SJSA1 (cell line): ENCODE measurements around the gene LOC128125822. TPM values are rescaled to one million over a fixed set of nuclear protein-coding genes. Genes with fewer than 3 reads are reported as not detected.

Experiments
- DNase-seq, 2 experiments: peaks; one replicate each; pipeline ENCODE4 v3.0.0-alpha.2; 2015 to 2020; ENCODE audit warnings: low spot score in 2 of 2, low read depth in 1 of 2
- H3K27ac ChIP-seq: fragments of 250-450 bp; sonication (Bioruptor Pico); 2 replicates; pipeline ENCODE4 v1.5.1; 2020; ENCODE audit warnings: mild to moderate bottlenecking, moderate library complexity
- H3K27me3 ChIP-seq: fragments of 250-450 bp; sonication (Bioruptor Pico); replicated peaks from 2 replicates; pipeline ENCODE4 v1.5.1; 2020; ENCODE audit warnings: mild to moderate bottlenecking, moderate library complexity
- H3K36me3 ChIP-seq: fragments of 250-450 bp; sonication (Bioruptor Pico); 2 replicates; pipeline ENCODE4 v1.5.1; 2020; ENCODE audit warnings: mild to moderate bottlenecking
- H3K4me1 ChIP-seq: fragments of 250-450 bp; sonication (Bioruptor Pico); replicated peaks from 2 replicates; pipeline ENCODE4 v1.6.1; 2021; ENCODE audit warnings: mild to moderate bottlenecking
- H3K4me3 ChIP-seq: fragments of 250-450 bp; sonication (Bioruptor Pico); 2 replicates; pipeline ENCODE4 v1.5.1; 2020; ENCODE audit warnings: mild to moderate bottlenecking
- H3K9me3 ChIP-seq: fragments of 250-450 bp; sonication (Bioruptor Pico); replicated peaks from 2 replicates; pipeline ENCODE4 v1.5.1; 2020; ENCODE audit warnings: mild to moderate bottlenecking
- total RNA-seq: library from RNA; depleted of rRNA; stranded (reverse); fragments of >200 nt; shearing (Covaris generic); gene quantifications from 2 replicates; pipeline ENCODE4 v1.2.3, GENCODE V29; 2014; rRNA removed

LOC128125822 gene

DNA sequence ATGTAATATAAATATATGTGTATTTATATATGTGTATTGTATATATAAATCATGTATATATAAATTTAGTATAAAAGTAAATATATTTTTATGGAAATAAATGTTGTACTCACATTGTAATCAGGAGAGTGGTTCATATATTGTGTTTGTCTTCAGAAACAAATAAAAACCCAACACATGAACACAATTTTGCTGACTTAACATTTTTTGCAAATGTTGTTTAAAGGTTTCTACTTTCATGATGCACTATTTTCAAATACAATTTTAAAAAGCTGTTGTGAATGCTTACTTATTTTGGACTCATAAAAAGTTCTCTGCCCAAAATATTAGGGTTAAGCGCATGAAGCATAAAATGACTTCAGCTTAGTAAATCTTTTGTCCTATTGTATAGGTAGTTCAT, 39.3 kb downstream of the LOC128125822 start:
- H3K27me3 ChIP-seq: no peaks in the 10 kb centered on the region
- H3K27ac ChIP-seq: no peak overlapping the region
- H3K4me1 ChIP-seq: no peaks in the 10 kb centered on the region
- H3K36me3 ChIP-seq: no peaks in the 10 kb centered on the region
- no peak for DNase-seq
- H3K9me3 ChIP-seq: no peaks in the 10 kb centered on the region
- no peak overlapping the region for H3K4me3 ChIP-seq

DNA sequence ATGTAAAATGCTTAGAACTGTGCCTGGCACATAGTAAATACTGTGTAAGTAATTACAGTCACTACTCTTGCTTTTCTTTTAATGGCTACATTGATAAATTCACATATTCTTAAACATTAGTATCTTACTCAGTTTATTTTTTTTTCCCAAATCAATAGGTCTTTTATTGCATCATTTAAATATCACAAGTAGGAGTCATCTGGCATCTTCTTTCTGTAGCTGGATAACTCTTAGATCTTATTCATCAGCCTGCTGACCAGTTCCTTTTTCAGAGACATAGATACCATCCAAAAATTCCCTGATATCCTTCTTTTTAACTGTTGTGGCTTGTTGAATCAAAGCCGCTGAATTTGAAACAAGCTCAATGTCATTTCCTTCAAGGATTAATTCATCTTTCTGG, 43.3 kb downstream of the LOC128125822 start:
- H3K27ac ChIP-seq: no peak overlapping the region
- no peak overlapping the region for H3K4me3 ChIP-seq
- DNase-seq: no peak
- H3K9me3 ChIP-seq: no peaks in the 10 kb centered on the region
- H3K27me3 ChIP-seq: no peaks in the 10 kb centered on the region
- H3K36me3 ChIP-seq: no peaks in the 10 kb centered on the region
- H3K4me1 ChIP-seq: no peaks in the 10 kb centered on the region

Other genes starting within 250 kb of the LOC128125822 start
- gene PTP4A1, start within 50 bp of the LOC128125822 start, total RNA-seq: 15.7 TPM in 1 of 2 replicates, not detected in the other
- 24.3 and 34.0 TPM in 2 replicates for gene PHF3, start 63.3 kb downstream of the LOC128125822 start, total RNA-seq